Testis (tissue), 3 donors: ENCODE data around the gene CLN6. TPM values are rescaled to one million over a fixed set of nuclear protein-coding genes. Genes with fewer than 3 reads are reported as not detected.
"Not testable (repeated sequence)": the region's sequence is repeated elsewhere in the genome, so short reads cannot be mapped to it uniquely, and the experiment has no call there.

Source experiments
- DNase-seq: peaks from one replicate; pipeline ENCODE4 v3.0.0-alpha.2; 2019
- H3K27ac ChIP-seq, 2 donors: fragments of 200-600 bp; sonication (generic); one replicate each; pipeline ENCODE4 v1.5.1; 2019
- H3K27me3 ChIP-seq: fragments of 200-600 bp; sonication (generic); one replicate; pipeline ENCODE4 v1.5.1; 2019
- H3K36me3 ChIP-seq: fragments of 200-600 bp; sonication (generic); one replicate; pipeline ENCODE4 v1.5.1; 2017; ENCODE audit warnings: low read depth; ENCODE audit errors: missing control alignments
- H3K4me1 ChIP-seq: fragments of 200-600 bp; sonication (generic); one replicate; pipeline ENCODE4 v1.5.1; 2019
- H3K4me3 ChIP-seq, 2 donors: fragments of 200-600 bp; sonication (generic); one replicate each; pipeline ENCODE4 v1.5.1; 2017 to 2019
- H3K9me3 ChIP-seq: fragments of 200-600 bp; sonication (generic); one replicate; pipeline ENCODE4 v1.5.1; 2017
- CTCF ChIP-seq, 3 experiments: fragments of 450-650 bp in 2 of 3; fragments of 200-600 bp in 1 of 3; sonication (generic) in 1 of 3; IDR thresholded peaks; one replicate each; pipeline ENCODE4 v1.5.1; 2016 to 2019; ENCODE audit warnings: antibody characterized with exemption in 3 of 3, mild to moderate bottlenecking in 2 of 3, moderate library complexity in 1 of 3
- POLR2A ChIP-seq: fragments of 450-650 bp; IDR thresholded peaks from one replicate; pipeline ENCODE4 v1.6.1; 2017; ENCODE audit warnings: antibody characterized with exemption, mild to moderate bottlenecking, moderate library complexity
- WGBS, 2 donors: methylation state at CpG; one replicate each; pipeline ENCODE4 v1.1.5; 2018; 5-methylcytosine and 5-hydroxymethylcytosine counted together
- intact Hi-C: fragments of 100-400 bp; cut with DNase I; formaldehyde crosslinking; loops from one replicate; pipeline ENCODE4 v1.15.1; 2023; ENCODE audit warnings: low total_unique reads
- polyA plus RNA-seq: library from polyadenylated mRNA; stranded (reverse); fragments of 350-450 nt; fragmentation: Illumina TruSeq; extraction: RNeasy Lipid Tissue Mini Kit (QIAGEN cat#74804); gene quantifications from one replicate; pipeline ENCODE4 v1.2.3, GENCODE V29; 2014; ENCODE audit warnings: low read depth, low replicate concordance; ENCODE audit not compliant: insufficient read depth
- total RNA-seq, 2 donors: library from RNA; depleted of rRNA; stranded (reverse); fragments of >200 nt; gene quantifications; one replicate each; pipeline ENCODE4 v1.2.3, GENCODE V29; 2016

The CLN6 gene
- total and polyA plus RNA-seq, 3 donors from 2014 or later = 23.3 to 58.8 (median 39.7) TPM

GRCh38 chr15:68204361-68204760, 25.2 kb downstream of the CLN6 start:
- Histone ChIP-seq H3K4me3 (no peak overlapping the region), H3K27ac (no peak overlapping the region), H3K36me3 (no peaks in the 10 kb centered on the region), H3K4me1 (peaks cover 27% of the 10 kb centered on the region), H3K27me3 (no peaks in the 10 kb centered on the region), H3K9me3 (no peaks in the 10 kb centered on the region)
- WGBS, 2 donors = 91 to 92% methylated on average over 6 to 7 of the region's 7 CpGs
- TF ChIP-seq CTCF (IDR thresholded peaks at IDR 0.05) (no peak), POLR2A (no peak)
- intact Hi-C loops = no loop called here
- no peak for DNase-seq

- 95 to 100% methylated on average over 4 to 5 of the region's 5 CpGs for WGBS, 2 donors
- Histone ChIP-seq H3K9me3 (no peaks in the 10 kb centered on the region), H3K27me3 (no peaks in the 10 kb centered on the region), H3K36me3 (no peaks in the 10 kb centered on the region), H3K4me3 (no peak overlapping the region), H3K27ac (no peak overlapping the region), H3K4me1 (peaks cover 29% of the 10 kb centered on the region)
- DNase-seq = no peak
- TF ChIP-seq POLR2A (no peak), CTCF (IDR thresholded peaks at IDR 0.05) (no peak)
- intact Hi-C loops = no loop called here
Observed at GRCh38 chr15:68203956-68204355, 25.6 kb downstream of the CLN6 start.

- WGBS, 2 donors = 93 to 98% methylated on average over 5 of the region's 5 CpGs
- no peak overlapping the region for H3K27ac ChIP-seq
- DNase-seq = no peak
- intact Hi-C loops = no loop called here
- H3K4me1 ChIP-seq = peaks cover 29% of the 10 kb centered on the region
- TF ChIP-seq CTCF (IDR thresholded peaks at IDR 0.05) (no peak), POLR2A (no peak)
- no peak overlapping the region for H3K4me3 ChIP-seq
- no peaks in the 10 kb centered on the region for H3K27me3 ChIP-seq
- H3K36me3 ChIP-seq = no peaks in the 10 kb centered on the region
- H3K9me3 ChIP-seq = no peaks in the 10 kb centered on the region
Observed at GRCh38 chr15:68203486-68203885, 26.0 kb downstream of the CLN6 start.

GRCh38 chr15:68202994-68203393, 26.5 kb downstream of the CLN6 start:
- H3K9me3 ChIP-seq, H3K27me3 ChIP-seq, intact Hi-C loops, DNase-seq, H3K36me3 ChIP-seq, H3K27ac ChIP-seq, H3K4me3 ChIP-seq: not testable (repeated sequence)
- H3K4me1 ChIP-seq = peaks cover 29% of the 10 kb centered on the region
- 91 to 95% methylated on average over 7 of the region's 7 CpGs for WGBS, 2 donors

GRCh38 chr15:68201879-68202261, 27.7 kb downstream of the CLN6 start:
- Histone ChIP-seq H3K4me3 (no peak overlapping the region), H3K9me3 (no peaks in the 10 kb centered on the region), H3K27ac (no peak overlapping the region), H3K4me1 (peaks cover 40% of the 10 kb centered on the region), H3K27me3 (no peaks in the 10 kb centered on the region), H3K36me3 (no peaks in the 10 kb centered on the region)
- intact Hi-C loops = no loop called here
- DNase-seq = no peak
- TF ChIP-seq POLR2A (no peak), CTCF (IDR thresholded peaks at IDR 0.05) (no peak)
- WGBS, 2 donors = 52 to 53% methylated on average over 3 of the region's 3 CpGs
